C1 segment of cervical spinal cord (tissue), 14 donors: ENCODE results near the gene TPSB2.
"Not testable (repeated sequence)": the region's sequence is repeated elsewhere in the genome, so short reads cannot be mapped to it uniquely, and the experiment has no call there.

Experiments
- DNase-seq, 14 donors: peaks; one replicate each; lab custom pipeline; 2025; lab: John Stamatoyannopoulos, UW

TPSB2 gene

DNA sequence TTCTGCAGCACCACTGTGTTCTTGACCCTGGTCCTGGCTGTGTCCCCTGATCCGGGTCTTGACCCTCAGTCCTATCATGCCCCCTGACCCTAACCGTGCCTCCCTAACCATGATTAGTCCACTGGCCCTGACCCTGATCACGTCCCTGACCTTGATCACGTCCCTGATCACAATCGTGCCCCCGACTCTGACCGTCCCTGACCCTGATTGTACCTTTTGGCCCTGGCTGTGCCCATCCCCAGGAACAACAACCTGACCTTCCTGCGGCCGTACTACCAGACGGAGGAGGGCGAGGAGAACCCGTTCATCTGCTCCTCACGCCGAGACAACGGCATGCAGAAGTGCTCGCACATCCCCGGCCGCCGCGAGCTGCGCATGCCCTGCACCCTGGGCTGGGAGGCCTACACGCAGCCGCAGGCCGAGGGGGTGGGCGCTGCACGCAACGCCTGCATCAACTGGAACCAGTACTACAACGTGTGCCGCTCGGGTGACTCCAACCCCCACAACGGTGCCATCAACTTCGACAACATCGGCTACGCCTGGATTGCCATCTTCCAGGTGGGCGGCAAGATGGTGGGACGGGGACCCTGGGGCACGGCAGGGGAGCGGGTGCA is 29.9 kb downstream of the TPSB2 start:
- DNase-seq = no peak

GRCh38 chr16:1199347-1200013 is 30.5 kb downstream of the TPSB2 start:
- no peak for DNase-seq

GRCh38 chr16:1198671-1199346 is 31.2 kb downstream of the TPSB2 start:
- DNase-seq = not testable (repeated sequence)

DNA sequence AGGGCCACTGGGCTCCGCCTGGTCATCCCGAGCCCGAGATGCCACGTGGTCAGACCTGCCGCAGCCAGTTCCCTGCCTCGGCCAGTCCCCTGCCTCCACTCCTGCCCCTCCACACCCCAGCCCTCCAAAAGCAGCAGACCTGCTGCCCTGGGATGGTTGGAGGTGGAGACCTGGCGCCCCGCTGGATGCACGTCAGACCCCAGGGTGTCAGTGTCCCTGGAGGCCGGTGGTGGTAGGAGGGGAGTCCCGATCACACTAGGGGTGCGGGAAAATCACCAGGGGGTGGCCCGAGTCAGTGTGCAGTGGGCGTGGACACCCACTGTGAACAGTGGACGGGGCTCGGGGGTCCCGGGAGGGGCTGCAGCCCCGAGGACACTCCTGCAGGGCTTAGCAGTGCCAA is 31.8 kb downstream of the TPSB2 start:
- DNase-seq = no peak

DNA sequence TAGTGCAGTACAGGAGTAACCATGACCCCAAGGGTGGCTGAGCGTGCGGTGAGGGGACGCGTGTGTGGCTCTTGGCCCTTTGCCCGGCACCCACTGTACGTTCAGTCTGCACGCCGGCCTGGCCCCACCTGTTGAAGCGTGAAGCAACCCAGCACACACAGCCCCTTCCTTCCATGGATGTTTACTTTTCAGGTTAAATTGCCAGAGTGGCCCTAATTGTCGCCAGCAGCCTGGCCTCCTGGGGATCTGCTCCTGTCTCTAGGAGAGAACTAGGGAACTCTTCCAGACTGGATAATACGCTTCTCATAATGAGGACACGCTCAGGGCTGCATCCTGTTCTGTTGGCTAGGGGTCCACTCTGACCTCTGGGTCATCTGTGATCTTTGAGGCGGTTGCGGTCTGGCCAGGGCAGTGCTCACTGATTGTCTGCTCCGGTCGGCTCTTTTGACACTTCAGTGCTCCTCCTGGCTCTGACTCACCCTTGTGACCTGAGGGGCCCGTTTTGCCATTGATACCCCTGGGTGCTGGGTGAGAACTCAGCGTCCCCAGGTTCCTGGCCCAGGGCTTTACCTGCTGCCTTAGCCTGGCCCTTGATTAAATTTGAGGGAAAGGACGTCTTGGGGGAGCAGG is 32.6 kb downstream of the TPSB2 start:
- DNase-seq = no peak

DNA sequence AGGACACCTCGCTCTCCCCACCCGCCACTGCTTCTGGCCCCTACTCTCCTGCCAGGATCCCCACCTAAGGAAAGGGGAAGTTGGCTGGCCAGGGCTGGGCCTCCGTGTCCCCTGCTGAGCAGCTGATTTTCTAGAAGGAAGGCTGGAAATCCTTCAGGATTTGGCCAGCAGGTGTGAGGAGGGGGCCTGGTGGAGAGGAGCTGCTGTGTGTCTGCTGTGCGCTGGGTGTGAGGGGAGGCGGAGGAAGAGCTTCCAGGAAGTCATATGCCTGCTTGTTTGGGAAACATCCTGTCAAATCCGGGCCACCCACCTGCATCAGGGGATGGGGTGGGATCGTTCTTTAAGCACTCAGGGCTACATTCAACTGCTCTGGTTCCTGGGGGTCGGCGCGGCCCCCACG is 33.5 kb downstream of the TPSB2 start:
- no peak for DNase-seq

GRCh38 chr16:1195393-1195666 is 34.7 kb downstream of the TPSB2 start:
- DNase-seq = no peak

DNA sequence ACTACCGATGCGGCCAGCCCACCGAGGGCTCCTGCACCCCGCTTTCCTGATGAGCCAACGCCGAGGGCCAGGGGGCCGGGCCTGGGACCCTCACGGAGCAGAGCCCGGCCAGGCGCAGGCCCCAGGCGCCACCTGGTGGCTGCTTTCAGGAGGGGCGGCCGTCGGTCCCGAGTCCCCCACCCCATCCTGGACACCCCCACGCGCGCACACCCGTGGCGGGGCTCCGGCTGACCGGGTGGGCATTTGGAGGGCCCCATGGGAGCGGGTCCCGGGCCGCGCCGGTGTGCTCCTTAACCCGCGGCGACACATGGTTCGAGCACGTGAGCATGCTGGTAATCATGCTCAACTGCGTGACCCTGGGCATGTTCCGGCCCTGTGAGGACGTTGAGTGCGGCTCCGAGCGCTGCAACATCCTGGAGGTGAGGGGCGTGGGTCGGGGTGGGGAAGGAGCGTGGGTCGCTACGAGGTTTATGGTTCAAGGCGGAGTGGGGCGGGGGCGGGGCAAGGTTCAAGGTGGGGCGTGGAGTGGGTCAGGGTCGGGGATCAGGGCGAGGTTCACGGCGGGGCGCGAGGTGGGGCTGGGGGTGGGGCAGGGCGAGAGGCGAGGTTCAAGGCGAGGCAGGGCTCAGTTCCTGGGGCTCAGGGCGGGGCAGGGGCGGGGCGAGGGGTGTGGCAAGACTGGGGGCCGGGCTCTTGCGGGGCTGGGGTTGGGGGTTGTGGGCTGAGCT is 35.2 kb downstream of the TPSB2 start:
- DNase-seq = no peak

- DNase-seq = no peak
Measured at GRCh38 chr16:1193825-1194581, 36.0 kb downstream of the TPSB2 start.

GRCh38 chr16:1193143-1193824 is 36.7 kb downstream of the TPSB2 start:
- DNase-seq = no peak

- DNase-seq = no peak
Measured at GRCh38 chr16:1192384-1193073, 37.5 kb downstream of the TPSB2 start.

- not testable (repeated sequence) for DNase-seq
Measured at GRCh38 chr16:1190789-1191188, 39.2 kb downstream of the TPSB2 start.

DNA sequence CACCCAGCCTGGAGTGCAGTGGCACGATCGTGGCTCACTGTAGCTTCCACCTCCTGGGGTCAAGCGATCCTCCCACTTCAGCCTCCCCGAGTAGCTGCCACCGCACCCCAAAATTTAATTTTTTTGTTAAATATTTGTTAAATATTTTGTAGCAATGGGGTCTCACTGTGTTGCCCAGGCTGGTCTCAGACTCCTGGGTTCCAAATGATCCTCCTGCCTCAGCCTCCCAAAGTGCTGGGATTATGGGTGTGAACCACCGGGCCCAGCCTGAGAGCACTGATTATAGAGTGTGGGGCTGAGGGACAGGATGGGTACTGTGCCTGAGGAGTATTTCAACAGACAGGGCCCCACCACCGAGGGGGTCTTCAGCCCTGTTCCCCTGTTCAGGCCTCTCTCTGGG is 40.5 kb downstream of the TPSB2 start:
- DNase-seq = no peak

DNA sequence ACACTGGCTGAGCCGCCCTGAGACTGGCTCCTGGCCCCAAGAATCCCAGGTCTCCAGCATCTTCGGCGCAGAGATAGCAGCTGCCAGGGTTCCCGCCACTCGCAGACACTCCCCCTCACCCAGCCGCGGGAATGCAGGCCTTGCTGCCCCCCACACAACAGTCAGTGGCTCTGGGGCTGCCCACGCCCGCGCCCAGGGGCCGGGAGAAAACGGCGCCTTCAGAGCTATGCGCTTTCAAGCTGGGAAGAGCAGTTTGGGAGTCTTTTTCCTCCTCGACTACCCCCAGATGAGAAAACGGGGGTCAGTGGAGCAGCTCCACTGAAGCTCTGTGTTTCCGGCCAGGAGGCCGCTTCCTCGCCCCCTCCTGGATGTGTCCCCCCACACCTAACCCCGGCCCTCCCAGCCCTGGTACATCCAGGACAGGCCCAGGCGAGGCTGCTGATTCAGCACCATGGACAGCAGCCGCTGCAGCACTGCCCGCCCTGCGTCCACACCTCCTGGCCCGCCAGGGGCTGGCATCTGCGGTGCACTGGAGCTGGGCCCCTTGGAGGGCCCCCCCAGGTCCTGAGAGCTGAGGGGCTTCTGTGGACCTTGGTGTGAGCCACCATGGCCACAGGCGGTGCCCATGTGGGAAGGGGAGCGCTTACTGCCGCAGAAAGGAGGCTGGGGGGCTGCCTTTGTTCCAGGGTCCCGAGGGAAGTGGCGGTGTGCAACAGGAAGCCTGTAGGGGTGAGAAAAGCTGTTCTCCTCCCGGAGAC is 41.4 kb downstream of the TPSB2 start:
- DNase-seq = peak in 3 of 14 donors; percentile 2 to 15 (median 7)

GRCh38 chr16:1185460-1186207 is 44.4 kb downstream of the TPSB2 start:
- not testable (repeated sequence) for DNase-seq

DNA sequence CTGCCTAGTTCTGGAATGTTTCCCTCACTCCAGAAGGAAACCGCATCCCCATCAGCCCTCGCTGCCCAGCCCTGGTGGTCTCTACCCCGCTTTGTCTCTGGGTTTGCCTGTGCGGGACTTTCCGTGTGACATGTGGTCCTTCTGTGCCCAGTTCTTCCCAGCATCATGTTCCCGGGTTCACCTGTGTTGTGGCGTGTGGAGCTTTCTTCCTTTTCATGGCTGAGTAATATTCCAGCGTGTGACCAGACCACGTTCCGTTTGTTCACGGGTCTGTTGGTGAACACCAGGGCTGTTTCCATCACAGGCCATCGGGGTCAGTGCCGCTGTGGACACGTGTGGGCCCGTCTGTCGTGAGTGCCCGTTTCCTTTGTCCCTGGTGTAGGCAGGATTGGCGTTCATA is 45.0 kb downstream of the TPSB2 start:
- no peak for DNase-seq

DNA sequence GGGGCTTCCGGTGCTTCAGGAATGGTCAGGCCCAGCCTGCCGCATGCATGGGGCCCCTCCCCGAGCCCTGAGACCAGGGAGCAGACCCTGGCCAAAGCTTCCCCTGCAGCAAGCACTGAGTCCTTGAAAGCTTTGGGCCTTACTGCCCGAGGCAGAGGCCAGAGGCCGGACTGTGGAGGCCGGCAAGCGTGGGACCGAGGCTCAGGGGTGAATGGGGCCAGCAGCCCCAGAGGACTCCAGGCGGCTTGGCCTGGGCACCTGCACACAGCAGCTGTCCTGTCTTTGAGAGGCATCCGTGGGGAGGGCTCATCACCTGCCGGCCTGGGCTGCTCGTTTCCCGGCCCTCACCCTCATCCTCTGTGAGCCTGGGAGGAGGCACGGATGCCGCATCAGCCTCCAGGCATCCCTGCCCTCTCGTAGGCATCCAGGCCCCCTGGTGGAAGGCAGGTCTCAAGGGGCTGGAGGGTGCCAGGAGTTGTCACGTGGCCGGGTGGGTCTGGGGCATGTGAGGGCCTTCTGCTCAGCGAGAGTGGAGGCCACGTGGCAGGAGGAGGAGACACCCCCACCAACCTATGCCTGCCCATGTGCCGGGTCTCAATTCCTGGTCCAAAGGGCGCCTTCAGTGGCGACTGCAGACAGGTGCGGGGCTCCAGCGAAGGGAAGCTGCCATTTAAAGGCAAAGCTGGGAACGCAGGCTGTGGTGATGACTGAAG is 45.7 kb downstream of the TPSB2 start:
- DNase-seq = no peak
